PFSK-1 (cell line): ENCODE results near the gene CENPU.

Experiments used
- FOXP2 ChIP-seq: optimal IDR thresholded peaks from 2 replicates; pipeline ENCODE3; 2011; ENCODE audit warnings: borderline replicate concordance, control low read depth, inconsistent platforms; ENCODE audit not compliant: insufficient read depth; ENCODE audit errors: extremely low read length, extremely low read depth
- POLR2AphosphoS5 ChIP-seq: IDR thresholded peaks from 2 replicates; pipeline ENCODE4 v1.6.1; 2012; ENCODE audit warnings: low read depth, mild to moderate bottlenecking, control low read depth, low read length, moderate library complexity
- SIN3A ChIP-seq: IDR thresholded peaks from 2 replicates; pipeline ENCODE4 v1.6.1; 2012; ENCODE audit warnings: mild to moderate bottlenecking, low read length, moderate library complexity, borderline replicate concordance; ENCODE audit not compliant: insufficient read depth
- TAF1 ChIP-seq: IDR thresholded peaks from 2 replicates; pipeline ENCODE4 v1.6.1; 2012; ENCODE audit warnings: low read length, control low read depth, borderline replicate concordance; ENCODE audit not compliant: insufficient read depth
- TF ChIP-seq, protein P1 (sequence below), 2 experiments: IDR thresholded peaks; 2 replicates each; pipeline versions ENCODE4 v1.6.1 to v1.8.0; 2011 to 2012; ENCODE audit warnings: low read depth in 2 of 2, low read length in 2 of 2, control low read depth in 1 of 2, inconsistent platforms in 1 of 2, mild to moderate bottlenecking in 1 of 2, moderate library complexity in 1 of 2; ENCODE audit not compliant: insufficient read depth in 1 of 2

CENPU gene

DNA sequence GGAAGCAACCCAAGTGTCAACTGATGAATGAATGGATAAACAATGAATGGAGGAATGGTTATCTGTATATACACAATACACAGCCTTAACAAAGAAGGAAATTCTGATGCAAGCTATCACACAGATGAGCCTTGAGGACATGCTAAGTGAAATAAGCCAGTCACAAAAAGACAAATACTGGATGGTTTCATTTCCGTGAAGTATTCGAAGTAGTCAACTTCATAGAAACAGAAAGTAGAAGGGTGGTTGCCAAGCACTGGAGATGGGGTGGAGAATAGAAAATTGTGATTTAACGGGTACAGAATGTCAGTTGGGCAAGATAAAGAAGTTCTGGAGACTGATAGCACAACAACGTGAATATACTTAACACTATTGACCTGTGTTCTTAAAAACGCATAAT is 28.2 kb downstream of the CENPU start:
- TF ChIP-seq FOXP2 (no peak), POLR2AphosphoS5 (no peak), TAF1 (no peak), SIN3A (no peak)

GRCh38 chr4:184702114-184702513 is 31.8 kb downstream of the CENPU start:
- TF ChIP-seq TAF1 (no peak), POLR2AphosphoS5 (no peak), SIN3A (no peak), FOXP2 (no peak)
- TF ChIP-seq, protein P1, sequence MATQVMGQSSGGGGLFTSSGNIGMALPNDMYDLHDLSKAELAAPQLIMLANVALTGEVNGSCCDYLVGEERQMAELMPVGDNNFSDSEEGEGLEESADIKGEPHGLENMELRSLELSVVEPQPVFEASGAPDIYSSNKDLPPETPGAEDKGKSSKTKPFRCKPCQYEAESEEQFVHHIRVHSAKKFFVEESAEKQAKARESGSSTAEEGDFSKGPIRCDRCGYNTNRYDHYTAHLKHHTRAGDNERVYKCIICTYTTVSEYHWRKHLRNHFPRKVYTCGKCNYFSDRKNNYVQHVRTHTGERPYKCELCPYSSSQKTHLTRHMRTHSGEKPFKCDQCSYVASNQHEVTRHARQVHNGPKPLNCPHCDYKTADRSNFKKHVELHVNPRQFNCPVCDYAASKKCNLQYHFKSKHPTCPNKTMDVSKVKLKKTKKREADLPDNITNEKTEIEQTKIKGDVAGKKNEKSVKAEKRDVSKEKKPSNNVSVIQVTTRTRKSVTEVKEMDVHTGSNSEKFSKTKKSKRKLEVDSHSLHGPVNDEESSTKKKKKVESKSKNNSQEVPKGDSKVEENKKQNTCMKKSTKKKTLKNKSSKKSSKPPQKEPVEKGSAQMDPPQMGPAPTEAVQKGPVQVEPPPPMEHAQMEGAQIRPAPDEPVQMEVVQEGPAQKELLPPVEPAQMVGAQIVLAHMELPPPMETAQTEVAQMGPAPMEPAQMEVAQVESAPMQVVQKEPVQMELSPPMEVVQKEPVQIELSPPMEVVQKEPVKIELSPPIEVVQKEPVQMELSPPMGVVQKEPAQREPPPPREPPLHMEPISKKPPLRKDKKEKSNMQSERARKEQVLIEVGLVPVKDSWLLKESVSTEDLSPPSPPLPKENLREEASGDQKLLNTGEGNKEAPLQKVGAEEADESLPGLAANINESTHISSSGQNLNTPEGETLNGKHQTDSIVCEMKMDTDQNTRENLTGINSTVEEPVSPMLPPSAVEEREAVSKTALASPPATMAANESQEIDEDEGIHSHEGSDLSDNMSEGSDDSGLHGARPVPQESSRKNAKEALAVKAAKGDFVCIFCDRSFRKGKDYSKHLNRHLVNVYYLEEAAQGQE (IDR thresholded peaks at IDR 0.05; ENCODE audit: insufficient read depth in 1 of 2, low read depth in 2 of 2, low read length in 2 of 2), result no peak

- TF ChIP-seq FOXP2 (no peak), TAF1 (no peak), SIN3A (no peak), POLR2AphosphoS5 (no peak)
- TF ChIP-seq, protein P1 (IDR thresholded peaks at IDR 0.05; ENCODE audit: insufficient read depth in 1 of 2, low read depth in 2 of 2, low read length in 2 of 2), result no peak
Observed at GRCh38 chr4:184699941-184700340, 34.0 kb downstream of the CENPU start.

GRCh38 chr4:184697956-184698355 is 35.9 kb downstream of the CENPU start:
- TF ChIP-seq SIN3A (no peak), TAF1 (no peak), POLR2AphosphoS5 (no peak), FOXP2 (no peak)
- TF ChIP-seq, protein P1 (IDR thresholded peaks at IDR 0.05; ENCODE audit: insufficient read depth in 1 of 2, low read depth in 2 of 2, low read length in 2 of 2), result no peak

- TF ChIP-seq POLR2AphosphoS5, result no peak
- TF ChIP-seq, protein P1 (IDR thresholded peaks at IDR 0.05; ENCODE audit: insufficient read depth in 1 of 2, low read depth in 2 of 2, low read length in 2 of 2), result no peak
- no peak for TF ChIP-seq SIN3A
- TF ChIP-seq TAF1, result no peak
- no peak for TF ChIP-seq FOXP2
Observed at GRCh38 chr4:184695178-184695896, 38.6 kb downstream of the CENPU start.
